ENCODE results near the gene KRT14. TPM values are rescaled to one million over a fixed set of nuclear protein-coding genes. Genes with fewer than 3 reads are reported as not detected.

The KRT14 gene
- total RNA-seq, 1 experiment from 2014 or later, result not detected

DNA sequence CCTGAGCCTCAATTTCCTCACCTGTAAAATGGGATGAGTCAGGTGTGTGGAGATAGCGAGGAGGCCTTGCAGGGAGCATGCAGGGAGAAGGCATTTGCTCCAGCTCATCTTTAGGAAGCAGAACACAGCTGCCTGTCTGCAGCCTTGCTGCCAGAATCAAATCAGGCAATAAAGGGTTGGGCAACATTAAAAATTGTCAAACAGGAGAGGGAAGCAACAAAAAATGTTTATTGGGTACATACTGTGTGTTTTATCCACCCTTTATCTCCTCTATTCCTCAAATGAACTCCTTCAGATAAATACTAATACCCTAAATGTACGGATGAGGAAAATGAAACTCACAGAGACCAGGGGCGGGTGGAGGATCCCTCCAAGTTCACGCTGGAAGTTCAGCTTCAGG, 13.6 kb upstream of the KRT14 start:
- BruUV-seq (replicated peaks), result no TSS peak
- no peaks in the 10 kb centered on the region for H3K4me1 ChIP-seq
- intact Hi-C loops (cut with micrococcal nuclease; ENCODE audit: unreplicated experiment), result no loop called here
- TF ChIP-seq, protein P1, sequence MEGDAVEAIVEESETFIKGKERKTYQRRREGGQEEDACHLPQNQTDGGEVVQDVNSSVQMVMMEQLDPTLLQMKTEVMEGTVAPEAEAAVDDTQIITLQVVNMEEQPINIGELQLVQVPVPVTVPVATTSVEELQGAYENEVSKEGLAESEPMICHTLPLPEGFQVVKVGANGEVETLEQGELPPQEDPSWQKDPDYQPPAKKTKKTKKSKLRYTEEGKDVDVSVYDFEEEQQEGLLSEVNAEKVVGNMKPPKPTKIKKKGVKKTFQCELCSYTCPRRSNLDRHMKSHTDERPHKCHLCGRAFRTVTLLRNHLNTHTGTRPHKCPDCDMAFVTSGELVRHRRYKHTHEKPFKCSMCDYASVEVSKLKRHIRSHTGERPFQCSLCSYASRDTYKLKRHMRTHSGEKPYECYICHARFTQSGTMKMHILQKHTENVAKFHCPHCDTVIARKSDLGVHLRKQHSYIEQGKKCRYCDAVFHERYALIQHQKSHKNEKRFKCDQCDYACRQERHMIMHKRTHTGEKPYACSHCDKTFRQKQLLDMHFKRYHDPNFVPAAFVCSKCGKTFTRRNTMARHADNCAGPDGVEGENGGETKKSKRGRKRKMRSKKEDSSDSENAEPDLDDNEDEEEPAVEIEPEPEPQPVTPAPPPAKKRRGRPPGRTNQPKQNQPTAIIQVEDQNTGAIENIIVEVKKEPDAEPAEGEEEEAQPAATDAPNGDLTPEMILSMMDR (IDR thresholded peaks at IDR 0.05; ENCODE audit: insufficient read depth in 1 of 2, low read depth in 1 of 2, low read length in 1 of 2, severe bottlenecking in 1 of 2, unreplicated experiment in 1 of 2), result no peak
- ChIA-PET POLR2A (no interaction called here), CTCF (no interaction called here)
- Mint-ChIP-seq H3K36me3 (ENCODE audit: insufficient read depth, unreplicated experiment) (peaks cover 7% of the 10 kb centered on the region), H3K27ac (ENCODE audit: unreplicated experiment) (no peak overlapping the region), H3K4me1 (ENCODE audit: low read depth, unreplicated experiment) (peaks cover 13% of the 10 kb centered on the region), H3K4me3 (ENCODE audit: unreplicated experiment) (no peak overlapping the region), H3K9me3 (ENCODE audit: unreplicated experiment) (peaks cover 8% of the 10 kb centered on the region), H3K27me3 (ENCODE audit: insufficient read depth, unreplicated experiment) (peaks cover 12% of the 10 kb centered on the region)
- no peak overlapping the region for H3K4me3 ChIP-seq (ENCODE audit: low read depth, low read length)
- no peaks in the 10 kb centered on the region for H3K27me3 ChIP-seq (replicated peaks; ENCODE audit: control insufficient read depth, insufficient read depth, low read length)
- no peaks in the 10 kb centered on the region for H3K36me3 ChIP-seq (ENCODE audit: control insufficient read depth, insufficient read depth, low read length)
- DNase-seq, result no peak
- no peaks in the 10 kb centered on the region for H3K9me3 ChIP-seq

DNA sequence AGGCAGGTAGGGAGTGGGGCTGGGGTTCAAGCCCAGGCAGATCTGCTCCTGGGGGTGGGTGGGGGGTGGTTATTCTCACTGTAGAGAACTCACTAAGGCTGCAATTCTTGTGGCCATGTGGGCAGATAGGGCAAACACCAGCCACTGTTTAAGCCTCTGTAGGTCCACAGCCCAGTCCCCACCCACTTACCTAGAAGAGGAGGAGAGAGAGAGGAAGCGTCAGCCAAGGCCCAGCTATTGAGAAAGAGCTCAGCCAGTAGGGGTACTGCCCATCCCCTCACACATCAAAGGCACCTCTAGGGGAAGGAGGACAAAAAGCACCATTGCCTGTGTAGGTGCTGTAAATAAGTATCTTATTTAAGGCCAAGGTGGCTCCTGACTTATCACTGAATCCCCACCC, 13.0 kb upstream of the KRT14 start:
- Histone ChIP-seq H3K36me3 (ENCODE audit: control insufficient read depth, insufficient read depth, low read length) (no peaks in the 10 kb centered on the region), H3K27me3 (replicated peaks; ENCODE audit: control insufficient read depth, insufficient read depth, low read length) (no peaks in the 10 kb centered on the region; the same call in 1 of the 2 replicates), H3K4me1 (no peaks in the 10 kb centered on the region), H3K9me3 (no peaks in the 10 kb centered on the region), H3K4me3 (ENCODE audit: low read depth, low read length) (no peak overlapping the region)
- intact Hi-C loops (cut with micrococcal nuclease; ENCODE audit: unreplicated experiment), result no loop called here
- Mint-ChIP-seq H3K9me3 (ENCODE audit: unreplicated experiment) (peaks cover 8% of the 10 kb centered on the region), H3K4me1 (ENCODE audit: low read depth, unreplicated experiment) (peaks cover 14% of the 10 kb centered on the region), H3K36me3 (ENCODE audit: insufficient read depth, unreplicated experiment) (peaks cover 7% of the 10 kb centered on the region), H3K4me3 (ENCODE audit: unreplicated experiment) (no peak overlapping the region), H3K27ac (ENCODE audit: unreplicated experiment) (no peak overlapping the region), H3K27me3 (ENCODE audit: insufficient read depth, unreplicated experiment) (peaks cover 13% of the 10 kb centered on the region)
- DNase-seq, result no peak
- ChIA-PET CTCF (no interaction called here), POLR2A (no interaction called here)
- BruUV-seq (replicated peaks), result no TSS peak
- TF ChIP-seq, protein P1 (IDR thresholded peaks at IDR 0.05; ENCODE audit: insufficient read depth in 1 of 2, low read depth in 1 of 2, low read length in 1 of 2, severe bottlenecking in 1 of 2, unreplicated experiment in 1 of 2), result no peak

DNA sequence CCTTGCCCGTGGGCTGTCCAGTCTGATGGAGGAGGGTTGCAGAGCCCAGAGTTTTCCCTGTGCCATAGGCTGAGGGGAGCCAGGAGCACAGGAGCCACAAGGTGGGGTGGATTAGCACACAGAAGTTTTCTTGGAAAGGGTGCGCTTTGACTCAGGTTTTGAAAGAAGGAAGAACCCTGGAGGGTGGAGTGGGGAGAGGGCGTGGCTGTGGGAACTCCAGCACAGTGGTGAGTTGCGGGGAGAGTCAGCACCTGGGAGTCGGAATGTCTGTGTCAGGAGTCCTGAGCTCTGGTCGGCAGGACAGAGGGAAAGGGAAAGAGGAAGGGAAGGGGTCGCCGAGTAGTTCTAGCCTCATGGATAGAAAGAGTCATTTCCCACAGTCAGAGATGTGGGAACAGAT, 8.9 kb upstream of the KRT14 start:
- no peaks in the 10 kb centered on the region for H3K36me3 ChIP-seq (ENCODE audit: control insufficient read depth, insufficient read depth, low read length)
- H3K4me3 Mint-ChIP-seq (ENCODE audit: unreplicated experiment), result no peak overlapping the region
- no peaks in the 10 kb centered on the region for H3K9me3 ChIP-seq
- TF ChIP-seq, protein P1 (IDR thresholded peaks at IDR 0.05; ENCODE audit: insufficient read depth in 1 of 2, low read depth in 1 of 2, low read length in 1 of 2, severe bottlenecking in 1 of 2, unreplicated experiment in 1 of 2), result no peak
- no peaks in the 10 kb centered on the region; the same call in 1 of the 2 replicates for H3K27me3 ChIP-seq (replicated peaks; ENCODE audit: control insufficient read depth, insufficient read depth, low read length)
- no TSS peak for BruUV-seq (replicated peaks)
- H3K27ac Mint-ChIP-seq (ENCODE audit: unreplicated experiment), result no peak overlapping the region
- peaks cover 8% of the 10 kb centered on the region for H3K9me3 Mint-ChIP-seq (ENCODE audit: unreplicated experiment)
- intact Hi-C loops (cut with micrococcal nuclease; ENCODE audit: unreplicated experiment), result no loop called here
- peaks cover 12% of the 10 kb centered on the region for H3K27me3 Mint-ChIP-seq (ENCODE audit: insufficient read depth, unreplicated experiment)
- no peaks in the 10 kb centered on the region for H3K4me1 ChIP-seq
- ChIA-PET CTCF (no interaction called here), POLR2A (no interaction called here)
- H3K4me3 ChIP-seq (ENCODE audit: low read depth, low read length), result no peak overlapping the region
- no peak for DNase-seq
- peaks cover 7% of the 10 kb centered on the region for H3K36me3 Mint-ChIP-seq (ENCODE audit: insufficient read depth, unreplicated experiment)
- peaks cover 7% of the 10 kb centered on the region for H3K4me1 Mint-ChIP-seq (ENCODE audit: low read depth, unreplicated experiment)
